Endothelial cell of umbilical vein (primary cell): Measurements from ENCODE around the gene RAMP2. TPM values are rescaled to one million over a fixed set of nuclear protein-coding genes. Genes with fewer than 3 reads are reported as not detected.
A peak's percentile ranks its signal among the peaks of the same experiment; 100 is the strongest.

Source experiments
- BruUV-seq: library from RNA; stranded (reverse); fragments of 400-500 nt; replicated peaks from 2 replicates; lab custom pipeline; 2021; lab: Mats Ljungman, UMichigan
- CTCF ChIA-PET: fragments of 300-600, 350-600 bp; sonication (Branson Sonifier 250); formaldehyde crosslinking; loops from one replicate; lab custom pipeline; 2021; ENCODE audit warnings: antibody characterized with exemption, inconsistent platforms; lab: Charles Lee
- POLR2A ChIA-PET: fragments of 300-600, 350-600 bp; sonication (Branson Sonifier 250); formaldehyde crosslinking; loops from one replicate; lab custom pipeline; 2021; ENCODE audit warnings: antibody characterized with exemption, inconsistent platforms; lab: Charles Lee
- DNase-seq: peaks from one replicate; pipeline ENCODE4 v3.0.0-alpha.2; 2011; ENCODE audit warnings: low read depth, low spot score
- FAIRE-seq: peaks from 2 replicates; lab custom pipeline; 2011; peaks lifted over from hg19 to GRCh38; lab: Jason Lieb, UNC
- H2AFZ ChIP-seq: 2 replicates; pipeline ENCODE4 v1.6.0; 2012; ENCODE audit warnings: low read depth, low read length, control low read depth, inconsistent platforms
- H3K27ac ChIP-seq: 2 replicates; pipeline ENCODE4 v1.5.1; 2011; ENCODE audit warnings: low read depth, mild to moderate bottlenecking, control low read depth, low read length, moderate library complexity; ENCODE audit not compliant: insufficient read depth
- H3K27me3 ChIP-seq, 2 experiments: 2 replicates each; pipeline versions ENCODE4 v1.6.0 to v1.6.1; 2011; ENCODE audit warnings: low read length in 2 of 2, mixed read lengths in 1 of 2; ENCODE audit not compliant: control insufficient read depth in 2 of 2, insufficient read depth in 2 of 2
- H3K36me3 ChIP-seq, 2 experiments: 2 replicates in 1 of 2; 3 replicates in 1 of 2; pipeline ENCODE4 v1.5.1; 2011; ENCODE audit warnings: low read length in 2 of 2, mild to moderate bottlenecking in 1 of 2, moderate library complexity in 1 of 2; ENCODE audit not compliant: control insufficient read depth in 2 of 2, insufficient read depth in 2 of 2; ENCODE audit errors: extremely low read depth in 1 of 2
- H3K4me1 ChIP-seq: 3 replicates; pipeline ENCODE4 v1.5.1; 2011; ENCODE audit warnings: mild to moderate bottlenecking, low read length; ENCODE audit not compliant: control insufficient read depth, insufficient read depth; ENCODE audit errors: extremely low read depth
- H3K4me2 ChIP-seq: 2 replicates; pipeline ENCODE4 v1.6.1; 2011; ENCODE audit warnings: low read length, control low read depth, mixed read lengths; ENCODE audit not compliant: insufficient read depth
- H3K4me3 ChIP-seq, 3 experiments: fragments of 200-600 bp in 1 of 3; sonication (generic), shearing (Covaris generic) in 1 of 3; replicated peaks in 1 of 3; 2 replicates each; pipeline ENCODE4 v1.5.1; 2011 to 2016; ENCODE audit warnings: control low read depth in 3 of 3, low read length in 3 of 3, mild to moderate bottlenecking in 2 of 3, inconsistent platforms in 1 of 3, low read depth in 1 of 3, moderate library complexity in 1 of 3; ENCODE audit not compliant: insufficient read depth in 1 of 3
- H3K79me2 ChIP-seq: 2 replicates; pipeline ENCODE4 v1.6.0; 2012; ENCODE audit warnings: low read length, inconsistent platforms; ENCODE audit not compliant: control insufficient read depth, insufficient read depth
- H3K9ac ChIP-seq: replicated peaks from 2 replicates; pipeline ENCODE3; 2011; ENCODE audit warnings: low read length, control low read depth; ENCODE audit not compliant: insufficient read depth; ENCODE audit errors: extremely low read depth
- H3K9me1 ChIP-seq: replicated peaks from 3 replicates; pipeline ENCODE4 v1.6.0; 2011; ENCODE audit warnings: mild to moderate bottlenecking, low read length; ENCODE audit not compliant: control insufficient read depth, insufficient read depth; ENCODE audit errors: extremely low read depth
- H3K9me3 ChIP-seq: replicated peaks from 2 replicates; pipeline ENCODE4 v1.5.1; 2012; ENCODE audit warnings: low read length, inconsistent platforms; ENCODE audit not compliant: control insufficient read depth, insufficient read depth
- H4K20me1 ChIP-seq: replicated peaks from 2 replicates; pipeline ENCODE3; 2011; ENCODE audit warnings: mild to moderate bottlenecking, low read length; ENCODE audit not compliant: control insufficient read depth, insufficient read depth; ENCODE audit errors: extremely low read depth
- EZH2 ChIP-seq: IDR thresholded peaks from 2 replicates; pipeline ENCODE4 v1.6.1; 2012; ENCODE audit warnings: borderline replicate concordance, low read depth, mild to moderate bottlenecking, moderate library complexity, low read length, inconsistent platforms; ENCODE audit not compliant: severe bottlenecking
- FOS ChIP-seq: IDR thresholded peaks from 2 replicates; pipeline ENCODE4 v1.6.1; 2011; ENCODE audit warnings: mild to moderate bottlenecking, low read length, moderate library complexity, borderline replicate concordance; ENCODE audit not compliant: insufficient read depth
- GATA2 ChIP-seq: IDR thresholded peaks from 2 replicates; pipeline ENCODE4 v1.7.0; 2011; ENCODE audit warnings: low read depth, mild to moderate bottlenecking, moderate library complexity, mixed read lengths, low read length; ENCODE audit not compliant: insufficient read length, insufficient read depth
- JUN ChIP-seq: IDR thresholded peaks from 2 replicates; pipeline ENCODE4 v1.6.1; 2011; ENCODE audit warnings: borderline replicate concordance, low read depth; ENCODE audit not compliant: insufficient read length, insufficient read depth
- MYC ChIP-seq: IDR thresholded peaks from one replicate; pipeline ENCODE4 v1.6.1; 2011; ENCODE audit warnings: mild to moderate bottlenecking, low read depth, low read length
- POLR2A ChIP-seq: IDR thresholded peaks from 2 replicates; pipeline ENCODE4 v1.6.1; 2012; ENCODE audit warnings: low read depth, mild to moderate bottlenecking, control low read depth, low read length
- POLR2AphosphoS5 ChIP-seq: IDR thresholded peaks from 2 replicates; pipeline ENCODE4 v1.6.1; 2012; ENCODE audit warnings: low read depth, mild to moderate bottlenecking, control low read depth, low read length, moderate library complexity; ENCODE audit not compliant: insufficient read depth
- dilution Hi-C: fragments of 300-500 bp; cut with MboI; formaldehyde crosslinking; loops from one replicate; pipeline ENCODE4 v1.15.0; 2019; ENCODE audit warnings: low sequenced_read_pairs; ENCODE audit not compliant: extremely low pct_ligation_motif_present
- intact Hi-C: fragments of 100-400 bp; cut with micrococcal nuclease; formaldehyde crosslinking; loops from one replicate; pipeline ENCODE4 v1.10.0; 2022
- polyA plus RNA-seq, 4 experiments: library from polyadenylated mRNA; depleted of rRNA in 3 of 4; stranded (reverse) in 3 of 4; unstranded in 1 of 4; fragments of >200 nt; gene quantifications; 2 replicates each; pipeline versions ENCODE4 v1.2.1 to v1.2.3, GENCODE V29; 2011 to 2012; ENCODE audit warnings: missing spikeins in 1 of 4
- total RNA-seq: library from RNA; stranded (reverse); gene quantifications from 2 replicates; pipeline ENCODE4 v1.2.3, GENCODE V29; 2021
- TF ChIP-seq, protein P1 (sequence below): IDR thresholded peaks from 2 replicates; pipeline ENCODE4 v1.6.1; 2011; ENCODE audit not compliant: insufficient read depth, insufficient read length
- TF ChIP-seq, protein P2 (sequence below), 2 donors: IDR thresholded peaks; 1 replicate in 1 of 2; 2 replicates in 1 of 2; pipeline ENCODE4 v1.5.1; 2011; ENCODE audit warnings: low read length in 2 of 2, mild to moderate bottlenecking in 2 of 2, moderate library complexity in 2 of 2, control low read depth in 1 of 2, inconsistent platforms in 1 of 2, low read depth in 1 of 2; ENCODE audit not compliant: insufficient read depth in 1 of 2; ENCODE audit errors: extremely low read depth in 1 of 2

Gene RAMP2
- total and polyA plus RNA-seq, 2 donors (not counting 3 experiments of a cell fraction or from before 2014, with no cell fraction given), result 106 to 192 TPM

- TF ChIP-seq, protein P1, sequence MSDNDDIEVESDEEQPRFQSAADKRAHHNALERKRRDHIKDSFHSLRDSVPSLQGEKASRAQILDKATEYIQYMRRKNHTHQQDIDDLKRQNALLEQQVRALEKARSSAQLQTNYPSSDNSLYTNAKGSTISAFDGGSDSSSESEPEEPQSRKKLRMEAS, result no peak
- TF ChIP-seq FOS, result no peak
- no peak for TF ChIP-seq JUN
- no peak for TF ChIP-seq POLR2AphosphoS5
- TF ChIP-seq GATA2, result no peak
- TF ChIP-seq EZH2, result no peak
- TF ChIP-seq POLR2A, result no peak
- TF ChIP-seq, protein P2, sequence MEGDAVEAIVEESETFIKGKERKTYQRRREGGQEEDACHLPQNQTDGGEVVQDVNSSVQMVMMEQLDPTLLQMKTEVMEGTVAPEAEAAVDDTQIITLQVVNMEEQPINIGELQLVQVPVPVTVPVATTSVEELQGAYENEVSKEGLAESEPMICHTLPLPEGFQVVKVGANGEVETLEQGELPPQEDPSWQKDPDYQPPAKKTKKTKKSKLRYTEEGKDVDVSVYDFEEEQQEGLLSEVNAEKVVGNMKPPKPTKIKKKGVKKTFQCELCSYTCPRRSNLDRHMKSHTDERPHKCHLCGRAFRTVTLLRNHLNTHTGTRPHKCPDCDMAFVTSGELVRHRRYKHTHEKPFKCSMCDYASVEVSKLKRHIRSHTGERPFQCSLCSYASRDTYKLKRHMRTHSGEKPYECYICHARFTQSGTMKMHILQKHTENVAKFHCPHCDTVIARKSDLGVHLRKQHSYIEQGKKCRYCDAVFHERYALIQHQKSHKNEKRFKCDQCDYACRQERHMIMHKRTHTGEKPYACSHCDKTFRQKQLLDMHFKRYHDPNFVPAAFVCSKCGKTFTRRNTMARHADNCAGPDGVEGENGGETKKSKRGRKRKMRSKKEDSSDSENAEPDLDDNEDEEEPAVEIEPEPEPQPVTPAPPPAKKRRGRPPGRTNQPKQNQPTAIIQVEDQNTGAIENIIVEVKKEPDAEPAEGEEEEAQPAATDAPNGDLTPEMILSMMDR (IDR thresholded peaks at IDR 0.05; ENCODE audit: extremely low read depth in 1 of 2, insufficient read depth in 1 of 2, low read depth in 1 of 2, low read length in 2 of 2), result no peak
- TF ChIP-seq MYC, result no peak
- Histone ChIP-seq H3K9me3 (no peaks in the 10 kb centered on the region), H2AFZ (no peak overlapping the region), H4K20me1 (no peaks in the 10 kb centered on the region), H3K4me3 (no peak overlapping the region), H3K27me3 (peaks cover 3 to 7% of the 10 kb centered on the region in 2 experiments), H3K79me2 (no peaks in the 10 kb centered on the region), H3K9ac (no peak overlapping the region), H3K36me3 (peaks cover 0 to 8% of the 10 kb centered on the region in 2 experiments), H3K4me2 (no peak overlapping the region), H3K4me1 (peaks cover 46% of the 10 kb centered on the region), H3K27ac (no peak overlapping the region), H3K9me1 (no peaks in the 10 kb centered on the region)
- dilution Hi-C loops, result no loop called here
- CTCF ChIA-PET, result interaction anchor here (4.7 kb wide), 1 partner anchor 16 kb away, joined by 44 read pairs; no protein-coding TSS in a partner anchor
- DNase-seq (no peak), FAIRE-seq (peak; percentile 40)
- intact Hi-C loops, result no loop called here
- BruUV-seq, result no TSS peak
- POLR2A ChIA-PET, result no interaction called here
These were observed 18.4 kb downstream of the RAMP2 start for GRCh38 chr17:42779304-42779935.
